MCF 10A (cell line): ENCODE data around the gene SVIL. TPM values are rescaled to one million over a fixed set of nuclear protein-coding genes. Genes with fewer than 3 reads are reported as not detected.

ENCODE experiments used
- BruUV-seq: library from RNA; stranded (reverse); fragments of 400-500 nt; replicated peaks from 2 replicates; lab custom pipeline; 2021; lab: Mats Ljungman, UMichigan
- CTCF ChIA-PET: fragments of 300-600 bp; sonication (Branson Sonifier 250); formaldehyde crosslinking; extraction: SDS; loops from one replicate; lab custom pipeline; 2021; ENCODE audit warnings: antibody characterized with exemption, inconsistent platforms; lab: Yijun Ruan, JAX
- POLR2A ChIA-PET: fragments of 300-600, 350-650 bp; sonication (Branson Sonifier 250); formaldehyde crosslinking; extraction: SDS; loops from one replicate; lab custom pipeline; 2020; ENCODE audit warnings: antibody characterized with exemption, inconsistent platforms; lab: Yijun Ruan, JAX
- DNase-seq: peaks from one replicate; pipeline ENCODE4 v3.0.0-alpha.2; 2018; ENCODE audit not compliant: unreplicated experiment
- H3K27ac Mint-ChIP-seq: one replicate; pipeline ENCODE4 v1.8.0; 2022; ENCODE audit warnings: mild to moderate bottlenecking, low read depth, mixed read lengths; ENCODE audit not compliant: unreplicated experiment
- H3K27me3 Mint-ChIP-seq: one replicate; pipeline ENCODE4 v1.8.0; 2022; ENCODE audit warnings: mixed read lengths; ENCODE audit not compliant: insufficient read depth, unreplicated experiment
- H3K36me3 Mint-ChIP-seq: one replicate; pipeline ENCODE4 v1.8.0; 2022; ENCODE audit warnings: mild to moderate bottlenecking, moderate library complexity, mixed read lengths; ENCODE audit not compliant: insufficient read depth, unreplicated experiment
- H3K4me1 Mint-ChIP-seq: one replicate; pipeline ENCODE4 v1.8.0; 2022; ENCODE audit warnings: mixed read lengths; ENCODE audit not compliant: insufficient read depth, unreplicated experiment
- H3K4me3 Mint-ChIP-seq: one replicate; pipeline ENCODE4 v1.8.0; 2022; ENCODE audit warnings: mild to moderate bottlenecking, moderate library complexity, mixed read lengths; ENCODE audit not compliant: unreplicated experiment
- H3K9me3 Mint-ChIP-seq: one replicate; pipeline ENCODE4 v1.8.0; 2022; ENCODE audit warnings: mixed read lengths; ENCODE audit not compliant: unreplicated experiment
- intact Hi-C: fragments of 100-400 bp; cut with micrococcal nuclease; formaldehyde crosslinking; loops from 2 replicates; pipeline ENCODE4 v1.14.1; 2022
- total RNA-seq: library from RNA; stranded (reverse); gene quantifications from 2 replicates; pipeline ENCODE4 v1.2.3, GENCODE V29; 2022
- TF ChIP-seq, protein P1 (sequence below): fragments of 200-600 bp; IDR thresholded peaks from one replicate; pipeline ENCODE4 v1.8.0; 2022; ENCODE audit warnings: antibody characterized with exemption, mild to moderate bottlenecking; ENCODE audit not compliant: unreplicated experiment

SVIL gene
- total RNA-seq, 1 experiment from 2014 or later = 43.3 TPM

DNA sequence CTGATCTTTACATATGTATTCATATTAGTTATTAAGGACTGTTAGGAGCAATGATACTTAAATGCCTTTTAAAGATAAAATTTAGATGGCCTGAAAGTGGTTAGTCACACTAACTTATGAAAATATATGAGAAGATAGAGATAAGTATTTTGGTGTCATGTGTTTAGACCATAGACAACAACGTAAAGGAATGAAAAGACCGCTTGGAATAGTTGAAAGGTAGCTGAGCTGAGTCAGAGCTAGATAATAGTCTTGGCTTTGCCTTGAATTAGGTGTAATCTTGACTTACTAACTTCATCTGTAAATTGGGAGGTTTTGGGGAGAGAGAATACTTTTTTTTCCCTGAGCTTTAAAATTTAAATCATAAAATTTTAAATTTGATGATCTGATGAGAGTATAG, 218.9 kb downstream of the SVIL start:
- no TSS peak for BruUV-seq
- intact Hi-C loops = no loop called here
- DNase-seq = no peak
- no peaks in the 10 kb centered on the region for H3K9me3 Mint-ChIP-seq
- H3K4me3 Mint-ChIP-seq = no peak overlapping the region
- TF ChIP-seq, protein P1, sequence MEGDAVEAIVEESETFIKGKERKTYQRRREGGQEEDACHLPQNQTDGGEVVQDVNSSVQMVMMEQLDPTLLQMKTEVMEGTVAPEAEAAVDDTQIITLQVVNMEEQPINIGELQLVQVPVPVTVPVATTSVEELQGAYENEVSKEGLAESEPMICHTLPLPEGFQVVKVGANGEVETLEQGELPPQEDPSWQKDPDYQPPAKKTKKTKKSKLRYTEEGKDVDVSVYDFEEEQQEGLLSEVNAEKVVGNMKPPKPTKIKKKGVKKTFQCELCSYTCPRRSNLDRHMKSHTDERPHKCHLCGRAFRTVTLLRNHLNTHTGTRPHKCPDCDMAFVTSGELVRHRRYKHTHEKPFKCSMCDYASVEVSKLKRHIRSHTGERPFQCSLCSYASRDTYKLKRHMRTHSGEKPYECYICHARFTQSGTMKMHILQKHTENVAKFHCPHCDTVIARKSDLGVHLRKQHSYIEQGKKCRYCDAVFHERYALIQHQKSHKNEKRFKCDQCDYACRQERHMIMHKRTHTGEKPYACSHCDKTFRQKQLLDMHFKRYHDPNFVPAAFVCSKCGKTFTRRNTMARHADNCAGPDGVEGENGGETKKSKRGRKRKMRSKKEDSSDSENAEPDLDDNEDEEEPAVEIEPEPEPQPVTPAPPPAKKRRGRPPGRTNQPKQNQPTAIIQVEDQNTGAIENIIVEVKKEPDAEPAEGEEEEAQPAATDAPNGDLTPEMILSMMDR = no peak
- H3K36me3 Mint-ChIP-seq = peaks cover 6% of the 10 kb centered on the region
- H3K27me3 Mint-ChIP-seq = peaks cover 12% of the 10 kb centered on the region
- H3K27ac Mint-ChIP-seq = no peak overlapping the region
- POLR2A ChIA-PET = no interaction called here
- CTCF ChIA-PET = no interaction called here
- H3K4me1 Mint-ChIP-seq = peaks cover 15% of the 10 kb centered on the region

- DNase-seq = no peak
- ChIA-PET POLR2A (no interaction called here), CTCF (no interaction called here)
- Mint-ChIP-seq H3K4me3 (no peak overlapping the region), H3K9me3 (no peaks in the 10 kb centered on the region), H3K4me1 (peaks cover 15% of the 10 kb centered on the region), H3K36me3 (peaks cover 6% of the 10 kb centered on the region), H3K27me3 (peaks cover 12% of the 10 kb centered on the region), H3K27ac (no peak overlapping the region)
- no TSS peak for BruUV-seq
- TF ChIP-seq, protein P1 = no peak
- intact Hi-C loops = no loop called here
These were observed 220.3 kb downstream of the SVIL start for GRCh38 chr10:29414501-29414900.

DNA sequence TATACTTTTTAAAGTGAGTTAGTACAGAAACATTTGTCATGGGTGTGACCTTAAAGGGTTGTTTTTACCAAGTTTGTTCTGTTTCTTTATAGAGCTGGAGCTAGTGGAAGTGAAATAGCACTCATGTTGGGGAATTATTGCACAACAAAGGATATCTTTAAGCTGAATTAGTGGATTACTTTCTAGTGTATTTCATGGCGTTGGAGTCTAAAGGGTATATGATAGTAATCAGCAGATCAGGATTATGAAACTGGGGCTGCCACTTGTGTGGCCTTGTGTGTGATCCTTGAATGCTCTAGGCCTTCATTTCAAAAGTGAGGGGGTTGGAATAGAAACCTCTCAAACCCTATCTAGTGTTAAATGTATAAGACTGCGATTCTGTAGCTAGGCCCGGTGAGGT, 222.3 kb downstream of the SVIL start:
- DNase-seq = no peak
- Mint-ChIP-seq H3K4me3 (no peak overlapping the region), H3K36me3 (peaks cover 6% of the 10 kb centered on the region), H3K27me3 (no peaks in the 10 kb centered on the region), H3K4me1 (peaks cover 15% of the 10 kb centered on the region), H3K27ac (peak overlapping the region; percentile 57), H3K9me3 (peaks cover 5% of the 10 kb centered on the region)
- CTCF ChIA-PET = interaction anchor here (0.7 to 1.2 kb wide), 2 partner anchors 18 to 19 kb away, joined by 3 to 4 read pairs; no protein-coding TSS in a partner anchor
- BruUV-seq = no TSS peak
- TF ChIP-seq, protein P1 = no peak
- POLR2A ChIA-PET = no interaction called here
- intact Hi-C loops = no loop called here

DNA sequence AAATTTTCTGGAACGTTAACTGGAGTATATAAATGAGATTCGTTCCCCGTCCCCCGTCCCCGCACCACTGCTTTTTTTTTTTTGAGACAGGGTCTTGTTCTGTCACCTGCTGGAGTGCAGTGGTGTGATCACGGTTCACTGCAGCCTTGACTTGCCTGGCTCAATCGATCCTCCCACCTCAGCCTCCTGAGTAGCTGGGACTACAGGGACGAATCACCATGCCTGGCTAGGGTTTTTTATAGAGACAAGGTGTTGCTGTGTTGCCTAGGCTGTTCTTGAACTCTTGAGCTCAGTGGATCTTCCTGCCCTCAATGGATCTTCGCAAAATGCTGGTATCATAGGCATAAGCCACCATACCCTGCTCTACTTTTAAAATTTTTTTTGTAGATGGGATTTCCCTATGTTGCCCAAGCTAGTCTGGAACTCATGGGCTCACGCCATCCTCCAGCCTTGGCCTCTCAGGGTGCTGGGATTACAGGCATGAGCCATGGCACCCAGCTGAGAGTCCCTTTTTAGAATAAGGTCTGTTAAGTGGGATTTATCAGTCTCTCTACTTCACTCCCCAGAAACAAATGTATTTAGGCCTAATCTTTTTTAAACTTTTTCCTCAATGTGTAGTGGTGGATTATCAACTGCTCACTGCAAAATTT, 223.0 kb downstream of the SVIL start:
- TF ChIP-seq, protein P1 = no peak
- ChIA-PET POLR2A (no interaction called here), CTCF (interaction anchor here (1.0 to 1.2 kb wide), 2 partner anchors 19 to 37 kb away, joined by 4 to 5 read pairs; no protein-coding TSS in a partner anchor)
- no peak for DNase-seq
- BruUV-seq = no TSS peak
- H3K4me1 Mint-ChIP-seq = peaks cover 15% of the 10 kb centered on the region
- intact Hi-C loops = no loop called here
- no peaks in the 10 kb centered on the region for H3K27me3 Mint-ChIP-seq
- H3K36me3 Mint-ChIP-seq = no peaks in the 10 kb centered on the region
- no peak overlapping the region for H3K4me3 Mint-ChIP-seq
- H3K9me3 Mint-ChIP-seq = peaks cover 7% of the 10 kb centered on the region
- peak overlapping the region; percentile 57 for H3K27ac Mint-ChIP-seq
